GM19467 (cell line): Measurements from ENCODE around the gene AANAT.
"Not testable (repeated sequence)": the region's sequence is repeated elsewhere in the genome, so short reads cannot be mapped to it uniquely, and the experiment has no call there.

Experiments used
- ATAC-seq: cut with Tn5 transposase; IDR thresholded peaks from one replicate; pipeline ENCODE4 v1.9.1; 2021; ENCODE audit warnings: mild to moderate bottlenecking, moderate library complexity; ENCODE audit not compliant: unreplicated experiment

AANAT gene

DNA sequence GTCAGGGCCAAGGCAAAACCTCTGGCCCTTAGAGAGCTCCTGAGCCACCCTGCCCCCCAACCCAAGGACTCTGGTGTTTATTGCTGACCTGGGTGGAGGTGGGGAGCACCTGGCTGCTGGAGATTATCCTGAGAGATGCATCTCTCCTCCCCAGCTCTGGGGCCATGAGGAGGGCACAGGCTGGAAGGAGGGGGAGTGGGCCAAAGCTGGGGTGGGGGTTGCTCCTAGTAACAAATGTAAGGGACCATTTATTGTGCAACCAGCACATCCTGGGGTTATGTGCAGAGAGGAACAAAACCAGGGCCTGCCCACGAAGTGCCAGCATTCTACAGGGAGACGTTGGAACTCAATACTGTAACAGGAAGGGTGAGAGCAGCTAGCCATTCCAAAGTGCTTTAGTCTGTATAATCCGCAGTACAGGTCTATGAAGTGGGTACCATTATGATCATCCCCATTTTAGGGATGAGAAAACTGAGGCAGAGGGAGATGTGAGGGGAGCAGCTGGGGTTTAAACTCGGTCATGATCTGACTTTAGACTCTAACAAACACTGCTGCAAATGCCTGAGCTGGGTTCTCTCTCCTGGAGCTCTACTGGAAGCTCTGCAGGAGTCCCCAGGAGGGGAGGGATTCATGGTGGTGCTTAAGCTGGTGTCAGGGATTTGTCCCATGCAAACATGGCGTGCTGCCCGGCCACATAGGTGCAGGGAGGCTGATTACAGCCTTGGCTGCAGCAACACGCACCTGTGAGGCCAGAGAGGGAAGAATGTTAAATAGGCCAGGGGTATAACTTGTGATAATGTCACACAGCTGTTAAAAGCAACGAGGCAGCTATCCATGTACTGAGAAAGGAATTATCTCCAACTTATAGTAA lies 35.2 kb downstream of the AANAT start:
- no peak for ATAC-seq

DNA sequence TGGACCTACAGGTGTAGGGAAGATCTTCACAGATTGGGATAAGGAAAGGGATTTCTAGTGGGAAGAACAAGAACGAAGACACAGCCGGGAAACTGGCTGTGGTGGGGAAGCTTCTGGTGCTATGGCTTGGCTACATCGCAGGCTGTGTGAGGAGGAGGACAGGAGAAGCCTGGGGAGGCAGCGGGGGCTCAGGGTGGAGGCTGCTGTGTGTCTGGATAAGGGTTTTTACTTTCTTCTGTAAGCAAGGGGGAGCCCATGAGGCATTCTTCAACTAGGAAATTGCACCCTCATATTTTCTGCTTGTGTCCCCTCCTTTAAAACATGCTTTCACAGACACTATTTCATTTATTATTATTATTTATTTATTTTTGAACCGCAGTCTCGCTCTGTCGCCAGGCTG lies 36.7 kb downstream of the AANAT start:
- ATAC-seq: no peak

DNA sequence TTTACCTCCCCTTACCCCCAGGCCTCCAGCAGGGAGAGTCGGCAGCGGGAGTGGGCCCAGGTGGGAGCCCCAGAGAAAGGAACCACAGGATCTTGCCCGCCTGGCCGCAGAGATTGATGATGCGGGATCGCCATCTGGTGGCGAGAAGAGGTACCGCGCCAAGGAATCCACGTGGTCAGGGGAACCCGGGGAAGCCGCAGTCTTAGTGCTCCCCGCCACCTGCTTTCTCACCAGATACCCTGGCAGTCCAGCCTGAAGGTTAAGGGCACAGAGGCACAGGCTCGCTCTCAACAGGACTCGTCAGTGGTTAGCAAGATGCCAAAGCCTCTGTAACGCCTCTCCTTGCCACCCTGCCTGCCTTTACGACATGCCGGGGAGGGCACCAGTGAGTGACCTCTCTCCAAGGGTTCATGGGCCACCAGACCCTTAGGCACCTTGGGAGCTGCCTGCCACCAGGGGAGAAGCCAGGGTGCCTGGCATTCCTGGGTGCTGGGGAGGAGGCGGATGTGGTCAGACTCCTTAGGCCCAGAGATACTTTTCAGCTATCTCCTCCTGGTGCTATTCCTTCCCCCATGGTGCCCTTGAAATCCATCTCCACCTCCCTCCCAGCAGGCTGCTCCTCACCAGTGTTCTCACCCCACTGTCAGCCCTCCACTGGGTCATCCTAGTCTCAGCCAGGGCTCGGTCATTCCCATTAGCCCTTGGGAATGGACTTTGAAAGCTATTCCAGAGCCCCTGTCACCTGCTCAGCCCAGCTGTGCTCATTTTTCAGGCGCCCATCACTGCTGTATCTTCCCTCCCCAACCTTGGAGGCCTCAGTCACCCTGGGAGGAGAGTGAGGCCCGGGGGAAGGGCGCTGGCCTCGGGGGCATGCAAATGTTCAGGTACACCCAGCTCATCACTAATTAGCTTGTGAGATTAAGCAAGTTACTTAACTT lies 39.3 kb downstream of the AANAT start:
- ATAC-seq: peak; percentile 46

GRCh38 chr17:76508472-76509063 lies 41.2 kb downstream of the AANAT start:
- not testable (repeated sequence) for ATAC-seq

DNA sequence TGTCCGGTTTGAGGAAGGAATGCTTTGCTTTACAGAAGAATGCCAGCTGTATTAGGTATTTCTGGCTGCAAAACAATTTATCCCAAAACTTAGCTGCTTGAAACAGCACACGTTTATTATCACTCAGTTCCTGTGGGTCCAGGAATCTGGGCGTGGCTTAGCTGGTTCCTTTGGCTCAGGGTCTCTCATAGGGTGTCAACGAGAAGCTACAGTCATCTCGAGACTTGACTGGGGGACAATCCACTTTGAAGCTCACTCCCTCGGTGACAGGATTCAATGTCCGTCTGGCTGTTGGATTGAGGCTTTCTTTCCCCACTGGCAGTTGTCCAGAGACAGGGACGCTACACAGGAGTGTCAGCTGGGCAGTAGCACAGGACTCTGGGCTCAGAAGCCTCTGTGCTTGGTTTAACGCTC lies 43.4 kb downstream of the AANAT start:
- ATAC-seq: no peak

DNA sequence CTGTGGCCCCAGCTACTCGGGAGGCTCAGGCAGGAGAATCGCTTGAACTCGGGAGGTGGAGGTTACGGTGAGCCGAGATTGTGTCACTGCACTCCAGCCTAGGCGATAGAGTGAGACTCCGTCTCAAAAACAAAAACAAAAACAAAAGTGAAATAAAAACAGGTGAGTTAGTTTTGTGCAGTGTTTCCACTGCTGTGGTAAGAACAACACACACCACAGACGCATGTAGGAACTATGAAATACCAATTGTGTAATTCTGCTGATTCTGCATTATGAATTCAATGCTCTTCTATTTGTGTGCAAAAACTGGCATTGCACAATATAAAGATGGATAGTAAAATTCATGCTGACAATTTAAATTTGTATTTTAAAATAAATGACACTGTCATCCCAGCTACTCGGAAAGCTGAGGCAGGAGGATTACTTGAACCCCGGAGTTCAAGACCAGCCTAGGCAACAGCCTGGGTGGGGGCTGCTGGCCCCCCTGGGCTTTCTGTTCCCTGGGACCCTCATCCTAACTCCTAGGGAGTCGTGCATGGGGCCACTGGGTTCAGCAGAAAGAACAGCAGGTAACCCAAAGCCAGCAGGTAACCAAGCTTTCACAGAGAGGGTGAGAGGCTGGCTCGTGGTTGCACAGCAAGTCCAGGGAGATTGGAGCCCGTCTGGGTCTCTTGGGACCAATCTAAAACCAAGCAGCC lies 44.4 kb downstream of the AANAT start:
- no peak for ATAC-seq

- no peak for ATAC-seq
Measured at GRCh38 chr17:76512366-76513305, 45.2 kb downstream of the AANAT start.

GRCh38 chr17:76513306-76513692 lies 45.9 kb downstream of the AANAT start:
- ATAC-seq: no peak

DNA sequence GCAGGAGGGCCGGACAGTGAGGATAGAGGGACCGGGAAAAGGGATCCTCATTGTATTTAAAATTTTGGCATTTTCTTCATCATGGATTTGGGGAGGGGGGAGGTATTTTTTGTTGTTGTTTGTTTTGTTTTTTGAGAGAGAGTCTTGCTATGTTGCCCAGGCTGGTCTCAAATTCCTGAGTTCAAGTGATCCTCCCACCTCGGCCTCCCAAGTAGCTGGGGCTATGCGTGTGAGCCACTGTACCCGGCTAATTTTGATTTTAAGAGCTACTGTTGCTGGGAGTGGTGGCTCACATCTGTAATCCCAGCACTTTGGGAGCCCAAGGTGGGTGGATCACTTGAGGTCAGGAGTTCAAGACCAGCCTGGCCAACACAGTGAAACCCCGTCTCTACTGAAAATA lies 47.0 kb downstream of the AANAT start:
- ATAC-seq: not testable (repeated sequence)

DNA sequence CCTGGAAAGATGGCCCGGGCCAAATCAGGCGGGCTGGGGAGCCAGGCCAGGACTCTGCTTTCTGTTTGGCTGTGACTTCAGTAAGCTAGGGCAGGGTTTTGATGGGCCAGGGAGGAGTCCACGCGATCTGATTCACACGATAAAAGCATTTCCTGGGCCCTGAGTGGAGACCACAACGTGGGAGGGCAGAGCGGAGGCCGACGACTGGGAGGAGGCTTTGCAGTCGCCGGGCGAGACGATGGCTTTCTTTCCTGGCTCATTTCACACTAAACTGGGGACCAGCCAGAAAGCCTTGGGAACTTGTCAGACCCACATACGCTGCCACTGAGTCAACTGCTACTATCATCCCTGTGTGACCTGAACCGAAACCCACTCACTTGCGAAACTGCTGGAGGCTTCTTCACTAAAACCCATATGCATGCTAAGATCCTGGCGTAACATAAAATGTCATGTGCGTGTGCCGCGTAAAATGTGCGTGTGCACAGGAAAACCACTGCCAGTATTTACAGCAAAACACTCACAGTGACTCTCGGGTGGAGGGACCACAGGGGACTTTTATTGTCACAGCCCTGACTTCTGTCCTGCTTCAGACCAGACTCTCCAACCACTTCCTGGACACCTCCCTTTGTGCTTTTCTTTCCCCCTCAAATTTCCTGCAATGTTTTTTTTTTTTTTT lies 48.0 kb downstream of the AANAT start:
- peak; percentile 40 for ATAC-seq

DNA sequence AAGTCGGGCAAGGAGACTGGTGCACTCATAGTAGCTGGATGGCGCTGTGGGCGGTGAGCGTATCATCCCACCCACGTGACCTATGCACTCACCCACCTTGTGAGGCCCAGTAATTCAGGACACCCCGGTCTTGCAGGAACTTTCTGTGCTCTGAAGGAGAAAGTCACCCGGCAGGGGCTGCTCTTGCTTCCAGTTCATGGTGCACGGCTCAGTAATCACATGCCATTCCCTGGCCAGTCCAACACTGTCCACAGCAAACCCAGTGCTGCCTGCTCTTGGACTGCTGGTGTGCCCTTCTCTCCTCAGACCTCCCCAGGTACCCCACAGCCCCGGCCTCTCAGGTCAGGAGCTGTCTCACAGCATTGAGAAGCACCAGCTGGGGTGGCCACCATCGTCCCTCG lies 50.2 kb downstream of the AANAT start:
- ATAC-seq: no peak

- no peak for ATAC-seq
Measured at GRCh38 chr17:76519048-76519966, 51.9 kb downstream of the AANAT start.
